ENCODE data around the gene SFXN1. TPM values are rescaled to one million over a fixed set of nuclear protein-coding genes. Genes with fewer than 3 reads are reported as not detected.

The SFXN1 gene
- total and polyA plus RNA-seq, 7 donors: 18.1 to 68.0 (median 22.8) TPM

GRCh38 chr5:175556794-175557193, 78.4 kb downstream of the SFXN1 start:
- H3K36me3 ChIP-seq: no peaks in the 10 kb centered on the region
- no peaks in the 10 kb centered on the region for H3K9me3 ChIP-seq
- DNase-seq: no peak
- 64 to 65% methylated on average over 4 of the region's 4 CpGs for WGBS, 2 donors
- peaks cover 0 to 13% (median 0%) of the 10 kb centered on the region in 3 donors for H3K27me3 ChIP-seq
- H3K4me1 ChIP-seq: no peaks in the 10 kb centered on the region
- TF ChIP-seq EP300 (IDR thresholded peaks at IDR 0.05) (no peak), POLR2AphosphoS5 (IDR thresholded peaks at IDR 0.05) (no peak), POLR2A (IDR thresholded peaks at IDR 0.05) (no peak)
- TF ChIP-seq, protein P1, sequence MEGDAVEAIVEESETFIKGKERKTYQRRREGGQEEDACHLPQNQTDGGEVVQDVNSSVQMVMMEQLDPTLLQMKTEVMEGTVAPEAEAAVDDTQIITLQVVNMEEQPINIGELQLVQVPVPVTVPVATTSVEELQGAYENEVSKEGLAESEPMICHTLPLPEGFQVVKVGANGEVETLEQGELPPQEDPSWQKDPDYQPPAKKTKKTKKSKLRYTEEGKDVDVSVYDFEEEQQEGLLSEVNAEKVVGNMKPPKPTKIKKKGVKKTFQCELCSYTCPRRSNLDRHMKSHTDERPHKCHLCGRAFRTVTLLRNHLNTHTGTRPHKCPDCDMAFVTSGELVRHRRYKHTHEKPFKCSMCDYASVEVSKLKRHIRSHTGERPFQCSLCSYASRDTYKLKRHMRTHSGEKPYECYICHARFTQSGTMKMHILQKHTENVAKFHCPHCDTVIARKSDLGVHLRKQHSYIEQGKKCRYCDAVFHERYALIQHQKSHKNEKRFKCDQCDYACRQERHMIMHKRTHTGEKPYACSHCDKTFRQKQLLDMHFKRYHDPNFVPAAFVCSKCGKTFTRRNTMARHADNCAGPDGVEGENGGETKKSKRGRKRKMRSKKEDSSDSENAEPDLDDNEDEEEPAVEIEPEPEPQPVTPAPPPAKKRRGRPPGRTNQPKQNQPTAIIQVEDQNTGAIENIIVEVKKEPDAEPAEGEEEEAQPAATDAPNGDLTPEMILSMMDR (IDR thresholded peaks at IDR 0.05): no peak
- intact Hi-C loops (cut with DNase I): no loop called here
- no peak overlapping the region for H3K4me3 ChIP-seq
- H3K27ac ChIP-seq: no peak overlapping the region

DNA sequence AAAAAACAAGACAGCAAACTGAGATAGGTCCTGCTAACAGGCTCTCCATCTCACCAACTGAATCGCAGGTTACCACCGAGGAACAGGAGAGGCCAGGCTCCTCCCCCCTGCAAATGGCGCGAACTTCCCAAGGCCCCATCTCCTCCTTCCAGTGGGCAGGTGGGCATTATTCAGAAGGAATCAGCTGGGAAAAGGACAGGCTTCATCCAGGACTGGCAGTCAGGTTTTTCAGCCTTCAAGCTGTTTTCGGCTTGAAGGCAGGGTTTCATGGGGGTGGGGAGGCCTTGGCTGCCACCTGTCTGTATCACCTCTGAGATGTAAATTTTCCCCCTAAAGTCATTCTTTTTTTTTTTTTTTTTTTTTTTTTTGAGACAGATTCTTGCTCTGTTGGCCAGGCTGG, 79.4 kb downstream of the SFXN1 start:
- no peak for DNase-seq
- WGBS, 2 donors: 77 to 80% methylated on average over 5 of the region's 5 CpGs
- Histone ChIP-seq H3K27me3 (peaks cover 0 to 13% (median 0%) of the 10 kb centered on the region in 3 donors), H3K4me1 (no peaks in the 10 kb centered on the region), H3K36me3 (no peaks in the 10 kb centered on the region), H3K9me3 (no peaks in the 10 kb centered on the region), H3K27ac (no peak overlapping the region), H3K4me3 (no peak overlapping the region)
- TF ChIP-seq EP300 (IDR thresholded peaks at IDR 0.05) (no peak), POLR2AphosphoS5 (IDR thresholded peaks at IDR 0.05) (no peak), POLR2A (IDR thresholded peaks at IDR 0.05) (no peak)
- TF ChIP-seq, protein P1 (IDR thresholded peaks at IDR 0.05): no peak
- intact Hi-C loops (cut with DNase I): no loop called here

- TF ChIP-seq, protein P1 (IDR thresholded peaks at IDR 0.05): no peak
- no peak for TF ChIP-seq POLR2A (IDR thresholded peaks at IDR 0.05)
- no peak for TF ChIP-seq EP300 (IDR thresholded peaks at IDR 0.05)
- no peak for TF ChIP-seq POLR2AphosphoS5 (IDR thresholded peaks at IDR 0.05)
- no peaks in the 10 kb centered on the region for H3K36me3 ChIP-seq
- intact Hi-C loops (cut with DNase I): no loop called here
These were observed 80.6 kb downstream of the SFXN1 start for GRCh38 chr5:175558801-175559480.

GRCh38 chr5:175560011-175560410, 81.7 kb downstream of the SFXN1 start:
- Histone ChIP-seq H3K27ac (no peak overlapping the region), H3K9me3 (no peaks in the 10 kb centered on the region), H3K4me1 (no peaks in the 10 kb centered on the region), H3K27me3 (peaks cover 0 to 12% (median 0%) of the 10 kb centered on the region in 3 donors), H3K4me3 (no peak overlapping the region), H3K36me3 (no peaks in the 10 kb centered on the region)
- 14 to 40% methylated on average over 2 of the region's 2 CpGs for WGBS, 2 donors
- TF ChIP-seq POLR2A (IDR thresholded peaks at IDR 0.05) (no peak), POLR2AphosphoS5 (IDR thresholded peaks at IDR 0.05) (no peak), EP300 (IDR thresholded peaks at IDR 0.05) (no peak)
- TF ChIP-seq, protein P1 (IDR thresholded peaks at IDR 0.05): no peak
- DNase-seq: no peak
- intact Hi-C loops (cut with DNase I): no loop called here

More at GRCh38 chr5:175558801-175559480, 80.6 kb downstream of the SFXN1 start:
- WGBS, 2 donors: 86 to 94% methylated on average over 9 of the region's 9 CpGs
- Histone ChIP-seq H3K27ac (no peak overlapping the region), H3K4me1 (no peaks in the 10 kb centered on the region), H3K27me3 (peaks cover 0 to 13% (median 0%) of the 10 kb centered on the region in 3 donors), H3K9me3 (no peaks in the 10 kb centered on the region), H3K4me3 (no peak overlapping the region)
- no peak for DNase-seq
